Immature natural killer cell (primary cell): ENCODE results near the gene HPSE2. TPM values are rescaled to one million over a fixed set of nuclear protein-coding genes. Genes with fewer than 3 reads are reported as not detected.
A peak's percentile ranks its signal among the peaks of the same experiment; 100 is the strongest.

Experiments
- DNase-seq, 3 donors: peaks; one replicate each; pipeline ENCODE4 v3.0.0; 2022; ENCODE audit warnings: mixed read lengths in 1 of 3
- H3K27ac Mint-ChIP-seq, 6 donors: one replicate each; pipeline ENCODE4 v1.8.0; 2020; ENCODE audit warnings: mixed read lengths in 6 of 6, mild to moderate bottlenecking in 5 of 6, inconsistent platforms in 4 of 6, moderate library complexity in 3 of 6
- H3K27me3 Mint-ChIP-seq, 3 donors: one replicate each; pipeline ENCODE4 v1.8.0; 2020 to 2021; ENCODE audit warnings: low read depth in 3 of 3, mild to moderate bottlenecking in 3 of 3, mixed read lengths in 3 of 3, moderate library complexity in 3 of 3, inconsistent platforms in 1 of 3
- H3K36me3 Mint-ChIP-seq, 3 donors: one replicate each; pipeline ENCODE4 v1.8.0; 2020; ENCODE audit warnings: mixed read lengths in 3 of 3, inconsistent platforms in 2 of 3, mild to moderate bottlenecking in 2 of 3
- H3K4me1 Mint-ChIP-seq, 2 donors: one replicate each; pipeline ENCODE4 v1.8.0; 2020; ENCODE audit warnings: inconsistent platforms in 2 of 2, mild to moderate bottlenecking in 2 of 2, mixed read lengths in 2 of 2, moderate library complexity in 1 of 2
- H3K4me3 Mint-ChIP-seq, 5 donors: one replicate each; pipeline ENCODE4 v1.8.0; 2020; ENCODE audit warnings: mild to moderate bottlenecking in 5 of 5, mixed read lengths in 5 of 5, inconsistent platforms in 3 of 5, moderate library complexity in 3 of 5
- H3K9me3 Mint-ChIP-seq, 6 donors: one replicate each; pipeline ENCODE4 v1.8.0; 2020; ENCODE audit warnings: mild to moderate bottlenecking in 6 of 6, mixed read lengths in 6 of 6, inconsistent platforms in 4 of 6, moderate library complexity in 3 of 6
- polyA plus RNA-seq, 3 donors: library from polyadenylated mRNA; unstranded; fragments of 300-500 nt; fragmentation: Illumina TruSeq; gene quantifications; one replicate each; pipeline ENCODE4 v1.2.3, GENCODE V29; 2021

HPSE2 gene
- polyA plus RNA-seq, 3 donors from 2014 or later = not detected

DNA sequence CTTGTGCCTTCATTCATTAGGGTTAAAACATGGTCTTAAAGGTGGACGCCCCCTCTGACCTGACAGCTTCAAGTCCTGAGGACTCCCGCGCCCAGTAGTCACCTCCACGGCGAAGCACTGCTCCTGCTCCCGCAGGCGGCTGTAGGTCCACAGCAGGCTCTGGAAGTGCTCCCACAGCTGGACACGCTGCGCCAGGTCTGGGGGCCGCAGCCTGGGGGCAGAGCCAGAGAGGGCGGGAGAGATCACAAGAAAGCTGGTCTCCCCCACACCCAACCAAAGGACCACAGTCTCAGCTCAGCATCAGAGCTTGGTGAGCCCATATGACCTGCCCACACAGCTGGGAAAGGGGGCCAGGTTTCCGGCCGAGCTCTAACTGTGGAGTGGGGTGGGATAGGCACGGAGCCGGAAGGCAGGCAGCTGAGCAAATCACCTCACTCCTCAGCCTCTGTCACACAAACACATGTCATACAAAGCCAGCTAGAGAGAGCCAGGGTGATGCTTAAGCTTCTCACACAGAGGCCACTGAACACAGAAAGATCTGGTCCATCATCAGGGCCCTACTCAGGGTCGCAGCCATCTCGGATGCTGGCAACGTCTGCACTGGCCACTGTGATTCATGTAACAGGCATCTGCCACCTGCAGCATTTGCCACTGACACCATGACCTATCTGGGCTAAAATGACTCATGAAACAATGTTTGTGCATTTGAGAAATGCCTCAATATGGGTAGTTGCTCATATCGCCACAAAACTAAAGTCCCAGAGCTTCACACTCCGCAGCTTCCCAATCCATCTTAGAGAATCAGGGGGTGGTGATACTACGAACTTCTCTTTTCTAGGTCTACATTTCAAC, 801.5 kb downstream of the HPSE2 start:
- no peak for DNase-seq
- Mint-ChIP-seq H3K27ac (no peak overlapping the region), H3K9me3 (peaks cover 0 to 4% (median 0%) of the 10 kb centered on the region in 6 donors), H3K4me1 (peaks cover 3 to 21% of the 10 kb centered on the region in 2 donors), H3K27me3 (no peaks in the 10 kb centered on the region), H3K4me3 (no peak overlapping the region), H3K36me3 (peaks cover 32 to 62% (median 35%) of the 10 kb centered on the region in 3 donors)

DNA sequence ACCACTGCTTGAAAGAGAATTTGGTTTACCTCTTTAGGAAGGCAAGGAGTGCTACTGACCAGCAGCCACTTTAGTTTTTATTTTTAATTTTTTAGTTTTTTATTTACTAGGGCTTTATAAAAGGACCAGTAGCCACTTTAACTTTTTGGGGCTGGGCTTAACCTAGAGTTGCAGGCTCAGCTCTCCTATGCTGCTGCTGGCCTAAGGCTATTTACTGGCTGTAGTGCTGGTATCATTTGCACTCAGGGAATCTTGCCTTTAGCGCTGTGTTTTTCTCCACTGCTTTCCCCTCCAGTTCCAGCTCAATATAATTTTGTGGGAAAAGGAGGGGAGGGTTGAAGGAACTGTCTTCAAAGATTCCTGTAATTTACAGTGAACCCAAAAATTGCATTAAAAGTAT, 802.3 kb downstream of the HPSE2 start:
- Mint-ChIP-seq H3K27me3 (no peaks in the 10 kb centered on the region), H3K4me3 (no peak overlapping the region), H3K9me3 (peaks cover 0 to 4% (median 0%) of the 10 kb centered on the region in 6 donors), H3K4me1 (peaks cover under 1 to 18% of the 10 kb centered on the region in 2 donors), H3K36me3 (peaks cover 32 to 57% (median 33%) of the 10 kb centered on the region in 3 donors), H3K27ac (no peak overlapping the region)
- DNase-seq = no peak

DNA sequence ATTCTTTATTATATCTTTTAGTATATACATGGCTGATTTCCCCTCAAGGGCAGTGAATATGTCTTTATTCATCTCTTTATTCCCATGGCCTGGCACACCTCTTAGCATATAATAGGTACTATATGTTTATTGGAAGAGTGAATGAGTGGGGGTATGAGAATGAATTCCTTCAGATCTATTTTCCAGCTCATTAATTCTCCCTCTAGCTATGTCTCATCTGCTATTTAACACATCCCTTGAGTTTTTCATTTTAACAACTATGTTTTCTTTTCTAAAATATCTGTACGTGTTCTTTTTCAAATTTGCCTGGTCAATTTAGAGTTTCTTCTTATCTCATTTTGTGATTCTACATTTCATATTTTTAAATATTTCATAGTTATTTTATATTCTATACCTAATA, 803.3 kb downstream of the HPSE2 start:
- Mint-ChIP-seq H3K36me3 (peaks cover 30 to 57% (median 35%) of the 10 kb centered on the region in 3 donors), H3K4me1 (peaks cover 0 to 10% of the 10 kb centered on the region in 2 donors), H3K4me3 (no peak overlapping the region), H3K27me3 (no peaks in the 10 kb centered on the region), H3K9me3 (peaks cover 0 to 4% (median 0%) of the 10 kb centered on the region in 6 donors), H3K27ac (no peak overlapping the region)
- no peak for DNase-seq

DNA sequence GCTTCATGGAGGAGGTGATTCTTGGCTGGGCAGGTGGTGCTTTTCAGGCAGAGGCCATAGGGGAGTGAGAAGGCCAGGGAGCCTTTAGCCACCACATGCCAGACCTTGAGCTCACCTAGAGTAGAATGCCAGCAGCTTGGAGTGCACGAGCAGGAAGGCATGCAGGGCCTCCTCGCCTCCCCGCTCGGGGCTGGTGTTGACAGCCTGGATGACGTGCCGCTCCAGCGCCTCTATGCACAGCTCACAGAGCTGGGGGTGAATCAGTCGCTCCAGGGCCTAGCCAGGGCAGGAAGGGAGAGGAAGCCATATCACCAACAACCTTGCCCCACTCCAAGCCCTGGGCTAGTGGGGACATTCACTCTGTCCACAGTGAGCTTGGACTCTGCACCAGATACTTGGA, 804.6 kb downstream of the HPSE2 start:
- DNase-seq = no peak
- H3K36me3 Mint-ChIP-seq = peaks cover 25 to 59% (median 38%) of the 10 kb centered on the region in 3 donors

DNA sequence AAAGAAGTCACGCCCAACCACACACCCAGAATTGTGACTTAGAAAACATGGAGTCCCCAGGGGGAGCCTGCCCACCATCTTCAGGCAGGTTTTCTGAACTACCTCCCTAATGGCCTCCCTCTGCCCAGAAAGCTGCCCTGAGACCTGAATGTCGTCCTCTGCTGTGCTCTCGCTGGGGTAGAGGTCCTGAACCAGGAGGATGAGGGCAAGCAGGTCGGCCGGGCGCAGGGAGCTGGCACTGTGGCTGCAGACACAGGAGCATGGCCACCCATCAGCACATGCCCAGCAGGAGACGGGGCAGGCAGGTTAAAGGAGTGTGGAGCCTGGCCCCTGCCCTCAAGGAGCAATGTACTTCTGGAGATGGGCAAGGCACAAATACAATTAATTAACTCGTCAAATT, 805.2 kb downstream of the HPSE2 start:
- Mint-ChIP-seq H3K36me3 (peaks cover 21 to 53% (median 35%) of the 10 kb centered on the region in 3 donors), H3K27me3 (no peaks in the 10 kb centered on the region), H3K4me1 (no peaks in the 10 kb centered on the region), H3K27ac (peak overlapping the region in 1 of 6 donors; percentile 39), H3K9me3 (peaks cover 0 to 4% (median 0%) of the 10 kb centered on the region in 6 donors), H3K4me3 (no peak overlapping the region)
- DNase-seq = no peak

More for the DNA sequence above, 804.6 kb downstream of the HPSE2 start:
- H3K27me3 Mint-ChIP-seq = no peaks in the 10 kb centered on the region
- no peak overlapping the region for H3K4me3 Mint-ChIP-seq
- H3K9me3 Mint-ChIP-seq = peaks cover 0 to 4% (median 0%) of the 10 kb centered on the region in 6 donors
- H3K4me1 Mint-ChIP-seq = peaks cover 0 to 6% of the 10 kb centered on the region in 2 donors
- H3K27ac Mint-ChIP-seq = peak overlapping the region in 1 of 6 donors; percentile 58

DNA sequence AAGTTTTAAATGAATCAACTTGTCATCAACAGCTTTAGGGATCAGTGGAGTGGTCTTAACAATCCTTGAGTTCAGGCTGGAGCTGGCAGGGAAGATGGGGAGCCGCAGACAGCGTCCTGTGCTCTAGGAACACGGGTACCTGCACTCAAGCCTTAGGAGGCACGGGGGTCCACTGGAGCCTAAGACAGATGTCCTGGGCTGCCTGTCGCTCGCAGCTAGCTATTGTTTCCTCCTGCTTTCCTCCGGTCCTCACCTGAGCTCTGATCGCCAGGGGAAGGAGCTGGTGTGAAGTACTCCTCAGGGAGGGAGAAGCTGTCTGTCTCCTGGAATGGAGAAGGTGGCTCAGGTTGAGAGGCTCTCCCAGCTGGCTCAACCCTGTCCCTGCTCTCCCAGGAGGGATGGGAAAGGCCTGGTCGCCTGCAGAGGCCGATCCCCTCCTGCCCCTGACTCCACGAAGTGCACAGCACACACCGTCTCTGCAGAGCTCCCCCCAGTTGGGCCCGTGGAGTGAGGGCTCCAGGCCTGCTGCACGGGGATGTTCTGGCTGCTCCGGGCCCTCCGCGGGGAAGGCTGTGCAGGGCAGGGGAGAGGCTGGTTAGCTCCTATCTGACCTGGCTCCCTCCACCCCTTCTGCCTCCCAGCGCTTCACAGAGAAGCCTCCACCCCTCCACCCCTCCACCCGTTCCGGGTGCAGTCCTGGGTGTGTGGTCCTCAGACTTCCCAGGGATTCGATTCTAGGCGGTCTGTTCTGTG, 806.2 kb downstream of the HPSE2 start:
- DNase-seq = no peak
- no peak overlapping the region for H3K27ac Mint-ChIP-seq
- no peaks in the 10 kb centered on the region for H3K27me3 Mint-ChIP-seq
- H3K9me3 Mint-ChIP-seq = peaks cover 0 to 4% (median 0%) of the 10 kb centered on the region in 6 donors
- H3K36me3 Mint-ChIP-seq = peaks cover 17 to 46% (median 26%) of the 10 kb centered on the region in 3 donors
- no peak overlapping the region for H3K4me3 Mint-ChIP-seq
- no peaks in the 10 kb centered on the region for H3K4me1 Mint-ChIP-seq

DNA sequence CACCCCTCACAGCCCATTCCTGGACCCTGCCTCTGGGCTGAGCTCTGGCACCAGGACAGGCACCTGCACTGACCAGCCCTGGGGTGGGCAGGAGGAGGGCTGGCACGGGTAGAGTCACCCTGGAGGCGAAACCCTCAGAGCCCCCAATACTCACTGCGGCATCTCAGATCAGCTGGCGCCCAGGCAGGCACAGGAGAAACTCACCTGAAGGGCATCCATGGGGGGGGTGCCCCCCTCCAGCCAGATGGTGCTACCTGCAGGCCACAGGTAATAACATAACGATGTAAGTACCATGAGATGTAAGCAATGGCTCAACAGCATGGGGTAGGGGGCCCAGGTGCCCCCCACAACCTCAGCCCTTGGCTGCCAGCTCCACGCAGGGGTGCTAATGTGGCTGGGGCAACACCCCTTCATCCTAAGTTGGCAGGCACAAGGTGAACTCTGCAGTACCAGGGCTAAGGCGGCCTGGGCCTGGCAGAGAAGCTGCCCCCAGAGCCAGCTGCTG, 808.6 kb downstream of the HPSE2 start:
- Mint-ChIP-seq H3K4me1 (no peaks in the 10 kb centered on the region), H3K27ac (no peak overlapping the region), H3K27me3 (no peaks in the 10 kb centered on the region), H3K9me3 (peaks cover 0 to 4% (median 0%) of the 10 kb centered on the region in 6 donors), H3K4me3 (no peak overlapping the region), H3K36me3 (peaks cover 8 to 33% (median 17%) of the 10 kb centered on the region in 3 donors)
- no peak for DNase-seq

DNA sequence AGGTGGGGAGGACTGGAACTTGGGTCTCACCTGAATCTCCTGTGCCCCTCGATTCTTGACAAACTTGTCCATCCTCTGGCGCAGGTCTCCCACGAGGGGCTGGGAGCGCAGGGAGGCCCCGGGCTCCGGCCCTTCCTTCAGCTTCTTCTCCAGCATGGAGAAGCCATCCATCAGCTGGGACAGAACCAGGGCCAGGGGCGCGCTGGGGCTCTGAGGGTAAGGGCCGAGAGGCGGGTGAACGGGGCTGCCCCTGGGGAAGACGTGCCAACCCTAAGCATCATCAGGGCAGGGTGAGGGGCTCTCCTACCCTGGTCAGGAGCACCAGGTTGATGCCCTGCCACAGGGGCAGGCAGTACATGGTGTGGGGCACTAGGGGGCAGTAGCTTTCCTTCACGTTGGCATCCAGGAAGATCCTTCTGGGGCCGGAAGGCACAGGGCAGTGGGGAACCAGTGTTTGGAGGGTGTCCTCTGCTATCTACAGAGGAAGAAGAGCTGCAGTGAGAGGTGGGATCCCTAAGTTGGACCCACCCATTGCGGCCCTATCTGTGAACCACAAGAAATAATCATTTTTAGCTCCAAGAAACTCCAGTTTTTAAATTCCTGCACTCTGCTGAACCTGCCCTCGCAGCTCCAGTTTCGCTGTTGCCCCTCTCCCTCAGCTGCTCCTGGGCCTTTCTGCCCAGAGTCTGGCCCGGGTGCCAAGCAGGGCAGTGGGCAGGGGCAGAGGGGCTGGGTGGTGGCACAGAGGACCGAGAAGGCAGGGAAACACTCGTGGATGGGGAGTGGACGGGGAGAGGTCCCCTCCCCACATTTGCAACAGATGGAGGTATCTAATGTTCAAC, 809.9 kb downstream of the HPSE2 start:
- Mint-ChIP-seq H3K27ac (peak overlapping the region in 2 of 6 donors; percentile 14 to 28), H3K4me3 (no peak overlapping the region), H3K27me3 (no peaks in the 10 kb centered on the region), H3K9me3 (no peaks in the 10 kb centered on the region), H3K4me1 (no peaks in the 10 kb centered on the region), H3K36me3 (peaks cover 10 to 30% (median 15%) of the 10 kb centered on the region in 3 donors)
- DNase-seq = peak in 2 of 3 donors; percentile 24 to 25

DNA sequence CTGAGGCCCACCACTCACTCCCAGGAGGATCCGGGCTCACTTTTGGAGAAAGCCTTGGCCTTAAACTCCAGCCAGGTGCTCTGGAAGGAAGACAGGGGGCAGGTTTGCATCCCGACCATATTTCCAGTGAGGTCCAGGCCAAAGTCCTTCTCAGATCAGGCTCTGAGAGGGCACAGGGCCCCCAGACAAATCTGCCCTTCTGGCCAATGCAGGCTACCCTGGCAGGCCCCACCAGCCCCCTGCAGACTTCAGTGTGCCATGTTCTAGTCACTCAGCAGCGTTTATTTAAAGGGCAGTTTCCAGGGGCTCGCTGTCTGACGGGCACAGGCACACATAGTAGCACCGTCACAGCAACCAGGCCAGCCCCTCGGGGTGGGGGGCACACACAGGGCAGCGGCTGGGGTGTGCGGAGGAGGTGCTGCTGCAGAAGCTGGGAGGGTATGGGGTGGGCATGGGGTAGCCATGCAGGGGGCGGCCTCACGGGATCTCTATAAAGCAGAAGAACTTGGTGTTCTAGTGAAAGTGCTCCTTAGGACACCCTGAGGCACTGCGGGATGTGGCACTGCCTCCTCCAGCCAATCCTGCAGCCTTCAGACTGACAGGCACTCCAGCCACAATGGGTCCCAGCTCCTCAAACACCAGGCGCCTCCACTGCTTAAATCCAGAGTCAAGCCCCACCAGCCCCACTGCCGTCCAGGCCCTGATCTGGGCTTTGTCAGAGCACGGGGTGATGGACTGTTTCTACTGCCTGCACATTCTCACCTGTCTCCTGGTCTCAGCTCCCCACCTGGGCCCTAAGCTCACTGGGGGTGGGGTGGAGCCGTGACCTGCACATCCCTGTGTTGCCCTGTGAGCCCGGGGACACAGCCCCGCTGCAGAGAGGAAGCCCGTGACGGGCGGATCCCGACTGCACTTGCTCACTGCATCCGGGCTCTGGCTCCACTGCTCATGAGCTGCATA, 811.1 kb downstream of the HPSE2 start:
- no peak overlapping the region for H3K4me3 Mint-ChIP-seq
- H3K9me3 Mint-ChIP-seq = no peaks in the 10 kb centered on the region
- no peak for DNase-seq
- H3K27me3 Mint-ChIP-seq = no peaks in the 10 kb centered on the region
- H3K27ac Mint-ChIP-seq = no peak overlapping the region
- no peaks in the 10 kb centered on the region for H3K4me1 Mint-ChIP-seq
- peaks cover 12 to 26% (median 13%) of the 10 kb centered on the region in 3 donors for H3K36me3 Mint-ChIP-seq

DNA sequence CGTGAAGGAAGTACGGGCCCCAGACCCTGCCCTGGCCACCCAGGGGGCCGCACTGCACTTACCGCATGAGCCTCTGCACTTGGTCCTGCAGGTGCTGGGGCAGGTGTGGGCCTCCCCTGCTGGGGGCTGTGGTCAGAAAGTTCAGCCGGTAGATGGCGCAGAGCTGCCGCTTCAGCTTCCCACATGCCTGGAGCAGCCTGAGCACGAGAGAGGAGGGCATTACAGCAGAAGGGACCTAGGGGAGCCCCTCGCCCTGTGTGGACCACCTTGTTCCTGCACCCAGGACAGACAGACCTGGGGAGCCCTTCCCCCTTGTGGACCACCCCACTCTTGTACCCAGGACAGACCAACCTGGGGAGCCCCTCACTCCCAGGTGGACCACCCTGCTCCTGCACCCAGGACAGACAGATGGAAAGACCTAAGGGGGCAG, 811.9 kb downstream of the HPSE2 start:
- H3K9me3 Mint-ChIP-seq = no peaks in the 10 kb centered on the region
- DNase-seq = no peak
- H3K27me3 Mint-ChIP-seq = peaks cover 0 to 2% (median 0%) of the 10 kb centered on the region in 3 donors
- no peak overlapping the region for H3K4me3 Mint-ChIP-seq
- peaks cover 14 to 30% (median 16%) of the 10 kb centered on the region in 3 donors for H3K36me3 Mint-ChIP-seq
- no peaks in the 10 kb centered on the region for H3K4me1 Mint-ChIP-seq
- H3K27ac Mint-ChIP-seq = no peak overlapping the region

DNA sequence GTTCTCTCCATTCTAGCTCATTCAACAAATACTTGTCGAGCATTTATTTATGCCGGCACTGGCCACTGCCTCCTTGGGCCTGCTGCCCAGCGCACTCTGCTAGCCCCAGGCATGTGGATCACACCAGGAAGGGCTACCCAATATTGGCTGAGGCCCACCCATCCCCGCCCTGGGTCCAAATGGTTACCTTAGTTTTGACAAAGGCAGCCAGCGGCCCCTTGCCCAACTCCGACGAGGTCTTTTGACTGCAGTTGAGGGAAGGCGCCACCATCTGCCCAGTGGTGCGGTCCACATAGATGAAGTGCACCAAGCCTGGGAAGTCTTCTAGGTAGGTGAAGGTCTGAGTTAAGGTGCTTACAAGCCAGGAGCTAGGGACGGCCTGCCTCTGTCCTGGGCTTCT, 813.5 kb downstream of the HPSE2 start:
- Mint-ChIP-seq H3K9me3 (no peaks in the 10 kb centered on the region), H3K27ac (no peak overlapping the region), H3K4me1 (no peaks in the 10 kb centered on the region), H3K27me3 (peaks cover 0 to 2% (median 0%) of the 10 kb centered on the region in 3 donors), H3K4me3 (no peak overlapping the region), H3K36me3 (peaks cover 11 to 27% (median 16%) of the 10 kb centered on the region in 3 donors)
- no peak for DNase-seq

DNA sequence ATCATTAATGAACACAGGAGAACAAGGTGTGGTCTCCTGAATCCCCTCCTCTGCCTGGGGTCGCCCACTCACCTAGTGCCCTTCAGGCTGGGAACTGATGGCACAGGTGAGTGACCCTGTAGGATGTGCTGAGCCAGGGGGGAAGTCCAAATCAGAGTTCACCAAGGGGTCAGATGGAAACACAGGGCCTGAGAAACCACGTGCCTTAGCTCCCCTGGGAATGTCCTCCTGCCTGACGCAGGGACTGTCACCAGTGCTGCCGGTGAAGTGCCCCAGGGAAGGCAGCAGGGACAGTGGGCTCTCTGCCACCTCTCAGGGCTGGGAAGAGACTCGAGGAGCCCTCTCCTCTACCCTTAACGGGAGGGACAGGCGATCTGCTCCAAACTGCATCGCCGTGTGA, 814.9 kb downstream of the HPSE2 start:
- Mint-ChIP-seq H3K4me1 (peaks cover 0 to 2% of the 10 kb centered on the region in 2 donors), H3K27ac (no peak overlapping the region), H3K4me3 (no peak overlapping the region), H3K27me3 (peaks cover 0 to 2% (median 0%) of the 10 kb centered on the region in 3 donors), H3K36me3 (peaks cover 8 to 28% (median 16%) of the 10 kb centered on the region in 3 donors), H3K9me3 (no peaks in the 10 kb centered on the region)
- no peak for DNase-seq
